Panc1 (cell line): ENCODE results near the gene ZNF407. TPM values are rescaled to one million over a fixed set of nuclear protein-coding genes. Genes with fewer than 3 reads are reported as not detected.

Experiments used
- ATAC-seq: fragments of 200-7000 bp; cut with Tn5 transposase; 2 replicates; pipeline ENCODE4 v1.9.1; 2020; ENCODE audit warnings: mild to moderate bottlenecking, moderate library complexity
- BruUV-seq: library from RNA; stranded (reverse); fragments of 400-500 nt; replicated peaks from 2 replicates; lab custom pipeline; 2021; lab: Mats Ljungman, UMichigan
- CTCF ChIA-PET: fragments of 300-600 bp; sonication (Branson Sonifier 250); formaldehyde crosslinking; loops from one replicate; lab custom pipeline; 2022; ENCODE audit warnings: antibody characterized with exemption; lab: Charles Lee
- POLR2A ChIA-PET: fragments of 300-600 bp; sonication (Branson Sonifier 250); formaldehyde crosslinking; loops from one replicate; lab custom pipeline; 2022; ENCODE audit warnings: antibody characterized with exemption; lab: Charles Lee
- DNase-seq: peaks from one replicate; pipeline ENCODE4 v3.0.0-alpha.2; 2010; ENCODE audit warnings: low read depth, low spot score
- H3K27ac ChIP-seq: 2 replicates; pipeline ENCODE4 v1.5.1; 2011; ENCODE audit warnings: mild to moderate bottlenecking, low read length, inconsistent platforms
- H3K27me3 ChIP-seq: fragments of 200-500 bp; sonication (Bioruptor generic); 2 replicates; pipeline ENCODE4 v1.6.0; 2014; ENCODE audit warnings: low read length, inconsistent platforms; ENCODE audit not compliant: control insufficient read depth, insufficient read depth
- H3K36me3 ChIP-seq: fragments of 200-500 bp; sonication (Bioruptor generic); 2 replicates; pipeline ENCODE4 v1.5.1; 2014; ENCODE audit warnings: inconsistent platforms, mild to moderate bottlenecking, low read length, moderate library complexity; ENCODE audit not compliant: control insufficient read depth, insufficient read depth
- H3K4me1 ChIP-seq: 2 replicates; pipeline ENCODE4 v1.5.1; 2011; ENCODE audit warnings: inconsistent platforms, mild to moderate bottlenecking, low read length, moderate library complexity; ENCODE audit not compliant: control insufficient read depth, insufficient read depth
- H3K4me3 ChIP-seq, 2 experiments: 2 replicates each; pipeline ENCODE4 v1.5.1; 2011 to 2012; ENCODE audit warnings: low read depth in 2 of 2, low read length in 2 of 2, mild to moderate bottlenecking in 2 of 2, inconsistent platforms in 1 of 2, moderate library complexity in 1 of 2
- H3K9me3 ChIP-seq: fragments of 200-500 bp; sonication (Bioruptor generic); 2 replicates; pipeline ENCODE4 v1.5.1; 2014; ENCODE audit warnings: low read depth, mild to moderate bottlenecking, inconsistent platforms, low read length, moderate library complexity; ENCODE audit not compliant: control insufficient read depth, insufficient read depth
- POLR2AphosphoS5 ChIP-seq: IDR thresholded peaks from 2 replicates; pipeline ENCODE4 v1.6.1; 2012; ENCODE audit warnings: mild to moderate bottlenecking, low read depth, low read length, moderate library complexity
- SIN3A ChIP-seq: IDR thresholded peaks from 2 replicates; pipeline ENCODE4 v1.6.1; 2012; ENCODE audit warnings: low read depth, mild to moderate bottlenecking, low read length, moderate library complexity, borderline replicate concordance; ENCODE audit not compliant: insufficient read depth
- TCF7L2 ChIP-seq: IDR thresholded peaks from 2 replicates; pipeline ENCODE4 v1.6.1; 2011; ENCODE audit warnings: mild to moderate bottlenecking, low read depth, low read length, inconsistent platforms
- in situ Hi-C: cut with HindIII; loops from 2 replicates; pipeline ENCODE4 v1.10.0; 2016; ENCODE audit warnings: low sequenced_read_pairs, low pct_unique_long_range_greater_than_20kb
- intact Hi-C: fragments of 100-400 bp; cut with micrococcal nuclease; formaldehyde crosslinking; loops from one replicate; pipeline ENCODE4 v1.10.0; 2022; ENCODE audit not compliant: unreplicated experiment
- total RNA-seq: library from RNA; stranded (reverse); gene quantifications from one replicate; pipeline ENCODE4 v1.2.1, GENCODE V29; 2021; ENCODE audit not compliant: unreplicated experiment
- TF ChIP-seq, protein P1 (sequence below): fragments of 450-650 bp; IDR thresholded peaks from 2 replicates; pipeline ENCODE4 v1.5.1; 2017; ENCODE audit warnings: mild to moderate bottlenecking
- TF ChIP-seq, protein P2 (sequence below), 2 experiments: IDR thresholded peaks; 2 replicates each; pipeline ENCODE4 v1.6.1; 2011 to 2012; ENCODE audit warnings: low read depth in 2 of 2, control low read depth in 1 of 2, low read length in 1 of 2, mild to moderate bottlenecking in 1 of 2, moderate library complexity in 1 of 2; ENCODE audit not compliant: insufficient read depth in 1 of 2

ZNF407 gene
- total RNA-seq, 1 experiment from 2014 or later = 16.8 TPM

DNA sequence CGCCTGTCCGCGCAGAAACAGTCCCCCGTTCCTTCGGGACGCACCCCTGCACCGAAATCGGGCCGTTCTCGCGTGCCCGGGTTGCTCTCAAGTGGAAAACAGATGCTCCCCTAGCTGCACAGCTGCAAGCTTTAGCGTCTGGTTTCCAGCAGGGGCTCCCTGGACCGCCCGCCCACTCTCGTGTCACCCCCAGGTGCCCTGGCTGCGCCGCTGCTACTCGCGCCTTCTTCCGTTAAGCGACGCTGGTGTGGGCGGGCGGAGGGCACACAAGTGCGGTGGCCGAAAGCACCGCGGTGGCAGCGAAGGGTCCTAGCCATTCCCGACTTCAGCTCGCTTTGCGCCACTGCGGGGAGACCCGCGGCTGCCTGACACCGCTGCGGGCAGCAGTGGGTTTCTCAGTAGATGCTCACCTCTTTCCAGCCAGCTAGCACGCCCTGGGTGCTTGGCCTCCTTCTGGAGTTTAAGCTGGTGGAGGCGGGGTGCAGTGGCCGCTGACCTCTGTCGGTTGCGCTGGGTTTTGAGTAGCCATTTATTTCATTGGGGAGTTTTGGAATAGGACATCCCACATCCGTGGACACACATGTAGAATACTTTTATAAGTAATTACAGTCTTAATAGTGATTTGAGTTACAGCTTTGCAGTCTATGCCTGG lies 806 bp downstream of the ZNF407 start:
- intact Hi-C loops = no loop called here
- H3K27me3 ChIP-seq = no peaks in the 10 kb centered on the region
- BruUV-seq = no TSS peak
- DNase-seq (no peak), ATAC-seq (peak; percentile 70)
- in situ Hi-C loops = no loop called here
- H3K4me3 ChIP-seq = peak overlapping the region; percentile 70 to 90
- no peaks in the 10 kb centered on the region; the same call in 1 of the 2 replicates for H3K36me3 ChIP-seq
- H3K27ac ChIP-seq = peak overlapping the region; percentile 84
- ChIA-PET POLR2A (no interaction called here), CTCF (interaction anchor here (0.7 kb wide), 1 partner anchor 11 kb away, joined by 6 read pairs; no protein-coding TSS in a partner anchor)
- TF ChIP-seq SIN3A (0 out of 2 replicates have a peak, but pooled peaks have one; percentile 72), POLR2AphosphoS5 (0 out of 2 replicates have a peak, but pooled peaks have one; percentile 8), TCF7L2 (no peak)
- TF ChIP-seq, protein P1, sequence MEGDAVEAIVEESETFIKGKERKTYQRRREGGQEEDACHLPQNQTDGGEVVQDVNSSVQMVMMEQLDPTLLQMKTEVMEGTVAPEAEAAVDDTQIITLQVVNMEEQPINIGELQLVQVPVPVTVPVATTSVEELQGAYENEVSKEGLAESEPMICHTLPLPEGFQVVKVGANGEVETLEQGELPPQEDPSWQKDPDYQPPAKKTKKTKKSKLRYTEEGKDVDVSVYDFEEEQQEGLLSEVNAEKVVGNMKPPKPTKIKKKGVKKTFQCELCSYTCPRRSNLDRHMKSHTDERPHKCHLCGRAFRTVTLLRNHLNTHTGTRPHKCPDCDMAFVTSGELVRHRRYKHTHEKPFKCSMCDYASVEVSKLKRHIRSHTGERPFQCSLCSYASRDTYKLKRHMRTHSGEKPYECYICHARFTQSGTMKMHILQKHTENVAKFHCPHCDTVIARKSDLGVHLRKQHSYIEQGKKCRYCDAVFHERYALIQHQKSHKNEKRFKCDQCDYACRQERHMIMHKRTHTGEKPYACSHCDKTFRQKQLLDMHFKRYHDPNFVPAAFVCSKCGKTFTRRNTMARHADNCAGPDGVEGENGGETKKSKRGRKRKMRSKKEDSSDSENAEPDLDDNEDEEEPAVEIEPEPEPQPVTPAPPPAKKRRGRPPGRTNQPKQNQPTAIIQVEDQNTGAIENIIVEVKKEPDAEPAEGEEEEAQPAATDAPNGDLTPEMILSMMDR = peak; percentile 30
- TF ChIP-seq, protein P2, sequence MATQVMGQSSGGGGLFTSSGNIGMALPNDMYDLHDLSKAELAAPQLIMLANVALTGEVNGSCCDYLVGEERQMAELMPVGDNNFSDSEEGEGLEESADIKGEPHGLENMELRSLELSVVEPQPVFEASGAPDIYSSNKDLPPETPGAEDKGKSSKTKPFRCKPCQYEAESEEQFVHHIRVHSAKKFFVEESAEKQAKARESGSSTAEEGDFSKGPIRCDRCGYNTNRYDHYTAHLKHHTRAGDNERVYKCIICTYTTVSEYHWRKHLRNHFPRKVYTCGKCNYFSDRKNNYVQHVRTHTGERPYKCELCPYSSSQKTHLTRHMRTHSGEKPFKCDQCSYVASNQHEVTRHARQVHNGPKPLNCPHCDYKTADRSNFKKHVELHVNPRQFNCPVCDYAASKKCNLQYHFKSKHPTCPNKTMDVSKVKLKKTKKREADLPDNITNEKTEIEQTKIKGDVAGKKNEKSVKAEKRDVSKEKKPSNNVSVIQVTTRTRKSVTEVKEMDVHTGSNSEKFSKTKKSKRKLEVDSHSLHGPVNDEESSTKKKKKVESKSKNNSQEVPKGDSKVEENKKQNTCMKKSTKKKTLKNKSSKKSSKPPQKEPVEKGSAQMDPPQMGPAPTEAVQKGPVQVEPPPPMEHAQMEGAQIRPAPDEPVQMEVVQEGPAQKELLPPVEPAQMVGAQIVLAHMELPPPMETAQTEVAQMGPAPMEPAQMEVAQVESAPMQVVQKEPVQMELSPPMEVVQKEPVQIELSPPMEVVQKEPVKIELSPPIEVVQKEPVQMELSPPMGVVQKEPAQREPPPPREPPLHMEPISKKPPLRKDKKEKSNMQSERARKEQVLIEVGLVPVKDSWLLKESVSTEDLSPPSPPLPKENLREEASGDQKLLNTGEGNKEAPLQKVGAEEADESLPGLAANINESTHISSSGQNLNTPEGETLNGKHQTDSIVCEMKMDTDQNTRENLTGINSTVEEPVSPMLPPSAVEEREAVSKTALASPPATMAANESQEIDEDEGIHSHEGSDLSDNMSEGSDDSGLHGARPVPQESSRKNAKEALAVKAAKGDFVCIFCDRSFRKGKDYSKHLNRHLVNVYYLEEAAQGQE (IDR thresholded peaks at IDR 0.05; ENCODE audit: insufficient read depth in 1 of 2, low read depth in 2 of 2, low read length in 1 of 2) = no peak
- H3K9me3 ChIP-seq = no peaks in the 10 kb centered on the region
- H3K4me1 ChIP-seq = peaks cover 11% of the 10 kb centered on the region

DNA sequence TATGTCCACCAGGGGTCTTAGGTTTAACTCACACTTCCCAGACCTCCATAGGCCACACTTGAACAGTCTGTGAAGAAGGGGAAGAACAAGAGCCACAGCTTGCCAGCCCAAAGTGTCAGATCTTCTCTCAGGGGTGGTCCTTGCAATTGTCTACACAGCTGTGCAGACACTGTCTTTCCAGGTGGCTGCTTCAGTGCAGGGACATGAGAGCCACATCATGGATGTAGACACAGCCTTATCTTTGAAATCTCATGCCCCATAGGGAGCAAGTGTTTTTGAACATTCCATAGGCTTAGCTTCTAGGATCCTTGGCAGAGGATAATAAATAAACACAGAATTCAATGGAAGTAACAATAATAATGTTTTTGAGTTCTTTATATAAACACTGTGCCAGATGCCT lies 6.7 kb downstream of the ZNF407 start:
- no peak overlapping the region for H3K27ac ChIP-seq
- CTCF ChIA-PET = no interaction called here
- DNase-seq (no peak), ATAC-seq (no peak)
- POLR2A ChIA-PET = no interaction called here
- H3K36me3 ChIP-seq = no peaks in the 10 kb centered on the region
- no peaks in the 10 kb centered on the region for H3K27me3 ChIP-seq
- no peaks in the 10 kb centered on the region for H3K9me3 ChIP-seq
- TF ChIP-seq SIN3A (no peak), POLR2AphosphoS5 (no peak), TCF7L2 (no peak)
- TF ChIP-seq, protein P1 = no peak
- TF ChIP-seq, protein P2 (IDR thresholded peaks at IDR 0.05; ENCODE audit: insufficient read depth in 1 of 2, low read depth in 2 of 2, low read length in 1 of 2) = no peak
- intact Hi-C loops (no loop called here), in situ Hi-C loops (no loop called here)
- H3K4me3 ChIP-seq = no peak overlapping the region
- no TSS peak for BruUV-seq
- no peaks in the 10 kb centered on the region; the same call in 1 of the 2 replicates for H3K4me1 ChIP-seq
